Suprapubic skin (tissue), 4 donors: Measurements from ENCODE around the gene UBR3. TPM values are rescaled to one million over a fixed set of nuclear protein-coding genes. Genes with fewer than 3 reads are reported as not detected.

ENCODE experiments used
- DNase-seq, 2 donors: peaks; one replicate each; pipeline ENCODE4 v3.0.0-alpha.2; 2019; ENCODE audit warnings: low spot score in 2 of 2
- H3K27ac ChIP-seq: fragments of 200-600 bp; sonication (generic); one replicate; pipeline ENCODE4 v1.5.1; 2019
- H3K27me3 ChIP-seq: fragments of 200-600 bp; sonication (generic); one replicate; pipeline ENCODE4 v1.5.1; 2019
- H3K36me3 ChIP-seq: fragments of 200-600 bp; sonication (generic); one replicate; pipeline ENCODE4 v1.5.1; 2019
- H3K4me1 ChIP-seq: fragments of 200-600 bp; sonication (generic); one replicate; pipeline ENCODE4 v1.5.1; 2019
- H3K4me3 ChIP-seq: fragments of 200-600 bp; sonication (generic); one replicate; pipeline ENCODE4 v1.5.1; 2019; ENCODE audit warnings: mild to moderate bottlenecking
- H3K9me3 ChIP-seq: fragments of 200-600 bp; sonication (generic); one replicate; pipeline ENCODE4 v1.5.1; 2019
- CTCF ChIP-seq, 2 donors: fragments of 200-600 bp in 1 of 2; fragments of 450-650 bp in 1 of 2; sonication (generic) in 1 of 2; IDR thresholded peaks; one replicate each; pipeline ENCODE4 v1.5.1; 2016 to 2019; ENCODE audit warnings: antibody characterized with exemption in 2 of 2, mild to moderate bottlenecking in 1 of 2, moderate library complexity in 1 of 2
- EP300 ChIP-seq: sonication (generic); formaldehyde crosslinking; IDR thresholded peaks from one replicate; pipeline ENCODE4 v1.6.1; 2017; ENCODE audit warnings: antibody characterized with exemption
- POLR2A ChIP-seq, 2 donors: fragments of 450-650 bp; IDR thresholded peaks; one replicate each; pipeline ENCODE4 v1.6.1; 2017; ENCODE audit warnings: antibody characterized with exemption in 2 of 2, mild to moderate bottlenecking in 2 of 2, moderate library complexity in 2 of 2
- POLR2AphosphoS5 ChIP-seq, 3 donors: sonication (generic); formaldehyde crosslinking; IDR thresholded peaks; one replicate each; pipeline ENCODE4 v1.6.1; 2017; ENCODE audit warnings: antibody characterized with exemption in 3 of 3
- WGBS: methylation state at CpG from one replicate; pipeline ENCODE4 v1.1.5; 2018; 5-methylcytosine and 5-hydroxymethylcytosine counted together
- total RNA-seq, 4 donors: library from RNA; depleted of rRNA; stranded (reverse); fragments of >200 nt; gene quantifications; one replicate each; pipeline ENCODE4 v1.1.0, GENCODE V29; 2016

The UBR3 gene
- total RNA-seq, 4 donors from 2014 or later, result 41.9 to 140 (median 60.4) TPM

DNA sequence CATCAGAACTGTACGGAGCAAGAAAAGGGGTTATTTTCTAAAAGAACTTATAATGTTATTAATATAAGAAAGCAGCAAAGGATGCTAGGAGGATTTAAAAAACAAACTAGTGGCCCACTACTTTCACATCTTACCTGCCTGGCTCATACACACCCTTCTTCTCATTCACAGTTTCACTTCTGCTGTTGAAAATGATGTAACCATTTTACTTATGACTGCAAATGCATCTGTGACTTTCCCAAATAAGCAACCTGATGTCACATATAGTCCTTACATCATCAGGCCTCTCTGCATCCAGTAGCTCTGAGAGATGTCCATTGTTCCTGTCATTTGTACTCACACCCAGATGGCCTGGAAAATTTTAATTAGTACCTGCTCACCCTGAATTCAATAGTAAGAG, 248.9 kb downstream of the UBR3 start:
- Histone ChIP-seq H3K36me3 (peaks cover 22% of the 10 kb centered on the region), H3K4me3 (no peak overlapping the region), H3K27me3 (no peaks in the 10 kb centered on the region), H3K27ac (no peak overlapping the region), H3K9me3 (no peaks in the 10 kb centered on the region), H3K4me1 (no peaks in the 10 kb centered on the region)
- TF ChIP-seq CTCF (IDR thresholded peaks at IDR 0.05), result no peak
- WGBS, result 89% methylated on average over 1 of the region's 1 CpG
- DNase-seq, result no peak

- no peak for TF ChIP-seq POLR2A (IDR thresholded peaks at IDR 0.05)
- TF ChIP-seq EP300, result no peak
- no peak for TF ChIP-seq POLR2AphosphoS5 (IDR thresholded peaks at IDR 0.05)
- no peak for TF ChIP-seq CTCF (IDR thresholded peaks at IDR 0.05)
- H3K9me3 ChIP-seq, result no peaks in the 10 kb centered on the region
- H3K36me3 ChIP-seq, result peaks cover 36% of the 10 kb centered on the region
- H3K27me3 ChIP-seq, result no peaks in the 10 kb centered on the region
- no peak overlapping the region for H3K4me3 ChIP-seq
- no peak overlapping the region for H3K27ac ChIP-seq
- H3K4me1 ChIP-seq, result no peaks in the 10 kb centered on the region
- 90% methylated on average over 7 of the region's 7 CpGs for WGBS
- no peak for DNase-seq
Measured at GRCh38 chr2:170077830-170078569, 250.7 kb downstream of the UBR3 start.

- Histone ChIP-seq H3K9me3 (no peaks in the 10 kb centered on the region), H3K4me3 (no peak overlapping the region), H3K36me3 (peaks cover 27% of the 10 kb centered on the region), H3K27me3 (no peaks in the 10 kb centered on the region), H3K4me1 (peaks cover 4% of the 10 kb centered on the region), H3K27ac (no peak overlapping the region)
- WGBS, result 92% methylated on average over 2 of the region's 2 CpGs
- TF ChIP-seq POLR2A (IDR thresholded peaks at IDR 0.05) (no peak), POLR2AphosphoS5 (IDR thresholded peaks at IDR 0.05) (no peak), CTCF (IDR thresholded peaks at IDR 0.05) (no peak), EP300 (no peak)
- no peak for DNase-seq
Measured at GRCh38 chr2:170084820-170085491, 257.7 kb downstream of the UBR3 start.

DNA sequence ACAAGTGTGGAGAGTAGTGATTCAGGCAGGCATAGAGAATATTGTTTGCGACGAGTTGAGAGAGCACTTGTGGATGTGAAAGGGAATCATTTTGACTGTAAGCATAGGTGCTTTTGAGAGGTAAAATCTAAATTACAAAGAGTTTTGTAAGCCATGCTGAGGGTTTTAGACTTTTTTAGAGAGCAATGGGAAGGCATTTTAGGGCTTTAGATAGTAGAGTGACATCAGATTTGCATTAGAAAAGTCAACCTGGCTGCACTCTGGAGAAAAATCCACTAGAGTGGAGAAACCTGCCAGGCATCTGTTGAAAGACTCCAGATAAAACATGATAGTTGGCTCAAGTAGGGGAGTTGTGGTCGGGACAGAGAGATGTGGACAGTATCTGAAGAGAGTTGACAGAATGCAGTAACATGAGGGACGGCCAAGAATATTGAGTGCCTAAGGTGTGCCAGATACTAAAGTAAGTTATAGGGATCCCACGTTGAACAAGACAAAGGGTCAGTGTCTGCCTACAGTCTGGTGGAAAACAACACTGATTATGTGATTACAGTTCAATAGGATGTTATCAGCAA, 258.9 kb downstream of the UBR3 start:
- no peak for TF ChIP-seq EP300
- TF ChIP-seq POLR2A (IDR thresholded peaks at IDR 0.05), result no peak
- no peak for TF ChIP-seq CTCF (IDR thresholded peaks at IDR 0.05)
- no peak for TF ChIP-seq POLR2AphosphoS5 (IDR thresholded peaks at IDR 0.05)
- H3K36me3 ChIP-seq, result peaks cover 14% of the 10 kb centered on the region
- H3K27me3 ChIP-seq, result no peaks in the 10 kb centered on the region
- H3K4me1 ChIP-seq, result peaks cover 4% of the 10 kb centered on the region
- H3K27ac ChIP-seq, result no peak overlapping the region
- WGBS, result 73% methylated on average over 5 of the region's 5 CpGs
- H3K4me3 ChIP-seq, result no peak overlapping the region
- H3K9me3 ChIP-seq, result no peaks in the 10 kb centered on the region
- DNase-seq, result no peak

GRCh38 chr2:170086751-170087412, 259.6 kb downstream of the UBR3 start:
- no peak for TF ChIP-seq CTCF (IDR thresholded peaks at IDR 0.05)
- no peak for TF ChIP-seq POLR2AphosphoS5 (IDR thresholded peaks at IDR 0.05)
- no peak for TF ChIP-seq EP300
- TF ChIP-seq POLR2A (IDR thresholded peaks at IDR 0.05), result no peak
- Histone ChIP-seq H3K9me3 (no peaks in the 10 kb centered on the region), H3K27ac (no peak overlapping the region), H3K4me1 (peaks cover 4% of the 10 kb centered on the region), H3K36me3 (peaks cover 7% of the 10 kb centered on the region), H3K27me3 (no peaks in the 10 kb centered on the region), H3K4me3 (no peak overlapping the region)
- 84% methylated on average over 2 of the region's 2 CpGs for WGBS
- no peak for DNase-seq
